Muscle layer of duodenum (tissue), 2 donors: ENCODE results near the gene GALNT13.

Source experiments
- H3K27ac ChIP-seq: one replicate; pipeline ENCODE4 v1.7.0; 2013; ENCODE audit warnings: mild to moderate bottlenecking, low read length
- H3K27me3 ChIP-seq: one replicate; pipeline ENCODE4 v1.7.0; 2013; ENCODE audit warnings: low read depth, mild to moderate bottlenecking, control low read depth, low read length
- H3K36me3 ChIP-seq, 2 donors: one replicate each; pipeline ENCODE4 v1.7.0; 2013; ENCODE audit warnings: low read length in 2 of 2, control low read depth in 1 of 2, mild to moderate bottlenecking in 1 of 2; ENCODE audit not compliant: insufficient read depth in 2 of 2, control insufficient read depth in 1 of 2
- H3K4me1 ChIP-seq, 2 donors: one replicate each; pipeline ENCODE4 v1.7.0; 2013; ENCODE audit warnings: low read length in 2 of 2, mild to moderate bottlenecking in 2 of 2, control low read depth in 1 of 2, moderate library complexity in 1 of 2; ENCODE audit not compliant: insufficient read depth in 2 of 2, control insufficient read depth in 1 of 2
- H3K4me3 ChIP-seq, 2 donors: one replicate each; pipeline ENCODE4 v1.7.0; 2013; ENCODE audit warnings: low read length in 2 of 2, low read depth in 1 of 2, mild to moderate bottlenecking in 1 of 2
- H3K9me3 ChIP-seq, 2 donors: one replicate each; pipeline ENCODE4 v1.7.0; 2013; ENCODE audit warnings: low read length in 2 of 2, control low read depth in 1 of 2, mild to moderate bottlenecking in 1 of 2; ENCODE audit not compliant: control insufficient read depth in 1 of 2
- donor health status: healthy.

The GALNT13 gene

DNA sequence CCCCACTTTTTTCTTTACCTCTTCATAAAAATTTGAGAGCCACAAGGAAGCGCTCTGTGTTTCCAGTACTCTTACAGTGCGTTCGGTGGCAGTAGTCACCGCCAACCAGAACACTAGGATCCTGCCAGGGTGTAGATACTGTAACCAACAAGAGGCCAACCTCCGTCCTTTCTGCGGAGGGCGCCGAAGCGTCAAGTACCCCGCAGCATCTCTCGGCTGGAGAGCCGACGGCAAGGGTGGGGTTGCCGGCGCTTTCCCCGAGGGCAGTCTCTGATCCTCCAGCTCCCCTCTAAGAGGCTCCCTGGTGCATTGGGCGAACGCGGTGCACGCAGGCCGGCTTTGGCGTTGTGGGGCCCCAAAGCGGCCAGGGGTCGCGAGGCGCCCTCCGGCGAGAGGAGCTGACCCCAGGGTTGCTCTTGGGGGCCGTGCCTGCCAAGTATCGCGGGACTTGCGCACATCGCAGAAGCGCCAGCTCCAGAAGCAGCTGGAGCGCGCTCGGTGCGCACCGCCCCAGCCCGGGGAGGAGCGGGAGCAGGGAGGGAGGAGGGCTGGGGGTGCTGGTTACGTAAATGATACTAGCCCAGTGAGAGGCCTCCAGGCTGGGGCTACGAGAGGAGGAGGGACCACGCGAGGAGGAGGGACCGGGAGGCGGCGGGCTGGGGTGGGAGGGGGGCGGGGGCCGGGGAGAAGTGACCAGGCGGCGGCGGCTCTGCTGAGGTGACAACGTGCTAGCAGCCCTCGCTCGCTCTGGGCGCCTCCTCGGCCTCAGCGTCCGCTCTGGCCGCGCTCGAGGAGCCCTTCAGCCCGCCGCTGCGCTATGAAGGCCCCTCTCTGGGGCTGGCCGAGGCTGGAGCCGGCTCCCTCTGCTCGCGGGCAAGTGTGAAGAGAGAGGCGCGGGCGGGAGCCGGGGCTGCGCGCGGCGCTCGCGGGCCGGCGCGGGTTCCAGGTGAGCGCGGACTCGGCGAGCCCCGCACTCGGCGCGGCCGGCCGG is at the start of gene GALNT13:
Gene GALNT13 (plus strand): TSS at position 692 of the 991 bp plus-strand sequence.
- Histone ChIP-seq H3K27ac (no peak within 1 kb of the TSS), H3K36me3 (no peaks in the 10 kb centered on the region), H3K27me3 (peaks cover 15% of the 10 kb centered on the region), H3K4me1 (peaks cover 0 to 18% of the 10 kb centered on the region in 2 donors), H3K4me3 (peak within 1 kb of the TSS in 1 of 2 donors; percentile 65), H3K9me3 (no peaks in the 10 kb centered on the region)

DNA sequence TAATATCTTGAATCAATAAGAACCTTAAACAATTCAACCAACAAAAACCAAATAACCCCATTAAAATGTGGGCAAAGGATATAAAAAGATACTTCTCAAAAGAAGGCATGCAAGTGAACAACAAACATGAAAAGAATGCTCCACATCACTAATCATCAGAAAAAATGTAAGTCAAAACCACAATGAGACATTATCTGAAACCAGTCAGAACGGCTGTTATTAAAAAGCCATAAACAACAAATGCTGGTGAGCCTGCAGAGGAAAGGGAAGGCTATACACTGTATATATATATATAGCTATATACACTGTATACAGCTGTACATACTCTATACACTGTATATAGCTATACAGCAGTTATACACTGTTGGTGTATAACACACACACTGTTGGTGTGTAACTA is 47.8 kb upstream of the GALNT13 start:
- no peaks in the 10 kb centered on the region for H3K4me1 ChIP-seq
- H3K27ac ChIP-seq = no peak overlapping the region
- H3K27me3 ChIP-seq = no peaks in the 10 kb centered on the region
- no peaks in the 10 kb centered on the region for H3K9me3 ChIP-seq
- H3K36me3 ChIP-seq = no peaks in the 10 kb centered on the region
- H3K4me3 ChIP-seq = no peak overlapping the region

DNA sequence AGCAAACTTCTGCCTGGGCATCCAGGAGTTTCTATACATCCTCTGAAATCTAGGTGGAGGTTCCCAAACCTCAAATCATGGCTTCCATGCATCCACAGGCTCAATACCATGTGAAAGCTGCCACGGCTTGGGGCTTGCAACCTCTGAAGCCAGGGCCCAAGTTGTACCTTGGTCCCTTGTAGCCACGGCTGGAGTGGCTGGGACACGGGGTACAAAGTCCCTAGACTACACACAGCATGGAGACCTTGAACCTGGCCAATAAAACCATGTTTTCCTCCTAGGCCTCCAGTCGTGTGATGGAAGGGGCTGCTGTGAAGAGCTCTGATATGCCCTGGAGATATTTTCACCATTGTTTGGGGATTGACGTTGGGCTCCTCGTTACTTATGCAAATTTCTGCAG is 43.4 kb upstream of the GALNT13 start:
- H3K9me3 ChIP-seq = no peaks in the 10 kb centered on the region
- no peaks in the 10 kb centered on the region for H3K36me3 ChIP-seq
- H3K4me1 ChIP-seq = no peaks in the 10 kb centered on the region
- H3K27ac ChIP-seq = no peak overlapping the region
- H3K4me3 ChIP-seq = no peak overlapping the region
- no peaks in the 10 kb centered on the region for H3K27me3 ChIP-seq

GRCh38 chr2:153834662-153835061 is 37.1 kb upstream of the GALNT13 start:
- Histone ChIP-seq H3K9me3 (no peaks in the 10 kb centered on the region), H3K4me1 (no peaks in the 10 kb centered on the region), H3K36me3 (no peaks in the 10 kb centered on the region), H3K27ac (no peak overlapping the region), H3K4me3 (no peak overlapping the region), H3K27me3 (no peaks in the 10 kb centered on the region)

- Histone ChIP-seq H3K27me3 (no peaks in the 10 kb centered on the region), H3K4me1 (no peaks in the 10 kb centered on the region), H3K36me3 (no peaks in the 10 kb centered on the region), H3K27ac (no peak overlapping the region), H3K9me3 (no peaks in the 10 kb centered on the region), H3K4me3 (no peak overlapping the region)
Measured at GRCh38 chr2:153858250-153858649, 13.5 kb upstream of the GALNT13 start.

DNA sequence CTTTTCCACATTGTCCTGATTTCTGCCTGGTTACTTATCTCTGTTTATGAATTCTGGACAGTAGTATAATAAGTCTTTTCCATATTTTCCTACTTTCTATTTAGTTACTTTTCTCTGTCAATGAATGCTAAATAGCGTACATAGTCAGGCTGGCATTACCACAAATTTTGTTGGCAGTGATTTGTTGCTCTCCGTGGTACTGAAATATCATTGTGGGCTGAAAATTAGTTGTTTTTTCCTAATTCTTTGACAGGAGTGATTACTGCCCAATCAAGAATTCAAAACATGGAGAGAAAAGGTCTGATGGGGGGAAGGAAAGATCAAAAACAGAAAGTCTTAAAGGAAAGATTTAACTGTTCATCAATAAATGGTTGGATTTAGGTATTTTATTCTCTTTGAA is 7.7 kb upstream of the GALNT13 start:
- no peaks in the 10 kb centered on the region for H3K36me3 ChIP-seq
- no peaks in the 10 kb centered on the region for H3K4me1 ChIP-seq
- H3K4me3 ChIP-seq = no peak overlapping the region
- no peak overlapping the region for H3K27ac ChIP-seq
- H3K27me3 ChIP-seq = no peaks in the 10 kb centered on the region
- no peaks in the 10 kb centered on the region for H3K9me3 ChIP-seq

DNA sequence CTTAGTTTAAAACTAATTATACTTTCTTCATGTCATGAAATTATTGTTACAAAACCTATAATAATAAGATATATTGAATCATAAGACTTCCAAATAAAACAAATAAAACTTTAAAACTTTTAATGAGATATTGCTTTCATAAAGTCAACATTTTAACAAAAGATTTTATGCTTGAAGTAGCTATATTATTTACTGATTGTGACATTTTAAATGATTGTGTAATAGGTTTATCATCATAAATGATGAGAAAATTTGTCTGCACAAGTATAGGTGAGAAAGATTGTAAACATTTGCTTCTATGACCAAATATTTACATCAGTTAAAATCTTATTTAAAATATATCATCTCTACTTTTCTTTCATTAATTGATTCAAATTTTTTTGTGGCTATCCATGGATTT is 5.1 kb upstream of the GALNT13 start:
- H3K4me1 ChIP-seq = peaks cover 0 to 3% of the 10 kb centered on the region in 2 donors
- H3K27ac ChIP-seq = no peak overlapping the region
- H3K9me3 ChIP-seq = no peaks in the 10 kb centered on the region
- no peak overlapping the region for H3K4me3 ChIP-seq
- no peaks in the 10 kb centered on the region for H3K36me3 ChIP-seq
- H3K27me3 ChIP-seq = peaks cover 4% of the 10 kb centered on the region

- Histone ChIP-seq H3K4me1 (peaks cover 0 to 18% of the 10 kb centered on the region in 2 donors), H3K27me3 (peaks cover 15% of the 10 kb centered on the region), H3K9me3 (no peaks in the 10 kb centered on the region), H3K27ac (no peak overlapping the region), H3K36me3 (no peaks in the 10 kb centered on the region), H3K4me3 (no peak overlapping the region)
Measured at GRCh38 chr2:153870308-153870707, 1.4 kb upstream of the GALNT13 start.

DNA sequence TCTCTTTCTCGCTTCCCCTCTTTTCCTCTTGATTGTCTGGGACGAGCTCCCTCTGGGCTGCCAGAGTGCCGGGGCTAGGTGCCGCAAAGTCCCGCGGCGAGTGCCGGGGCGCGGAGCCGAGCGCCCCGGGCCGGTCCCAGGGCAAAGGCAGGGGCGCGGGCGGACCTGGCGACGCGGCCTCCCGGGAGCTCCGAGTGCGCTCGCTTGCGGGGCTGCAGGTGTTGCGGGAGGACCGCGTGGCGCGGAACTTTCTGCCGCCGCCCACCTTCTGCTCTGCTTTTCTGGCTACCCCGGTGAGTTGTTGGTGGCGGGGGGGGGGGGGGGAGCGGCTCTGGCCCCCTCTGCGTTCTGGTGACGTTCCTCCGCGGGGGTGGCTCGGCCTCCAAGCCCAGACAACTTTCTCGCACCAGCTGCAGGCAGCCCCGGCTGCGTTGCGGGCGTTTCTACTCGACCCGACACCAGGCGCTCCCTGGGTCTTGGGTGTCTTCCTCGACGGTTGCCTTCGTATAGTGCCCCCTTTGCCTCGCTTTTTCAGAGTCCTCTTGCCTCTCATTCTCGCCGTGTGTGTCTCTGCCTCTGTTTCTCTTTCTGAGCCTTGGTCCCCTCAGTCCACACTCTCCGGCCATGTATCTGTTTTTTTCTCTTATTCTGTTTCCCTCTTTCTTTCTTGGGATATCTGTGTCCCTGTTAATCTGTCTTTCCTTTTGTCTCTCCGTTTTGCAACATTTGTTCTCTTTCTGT is 759 bp downstream of the GALNT13 start:
- H3K9me3 ChIP-seq = no peaks in the 10 kb centered on the region
- no peaks in the 10 kb centered on the region for H3K36me3 ChIP-seq
- H3K27me3 ChIP-seq = peaks cover 15% of the 10 kb centered on the region
- H3K27ac ChIP-seq = no peak overlapping the region
- peak overlapping the region in 1 of 2 donors; percentile 65 for H3K4me3 ChIP-seq
- H3K4me1 ChIP-seq = peaks cover 0 to 18% of the 10 kb centered on the region in 2 donors

DNA sequence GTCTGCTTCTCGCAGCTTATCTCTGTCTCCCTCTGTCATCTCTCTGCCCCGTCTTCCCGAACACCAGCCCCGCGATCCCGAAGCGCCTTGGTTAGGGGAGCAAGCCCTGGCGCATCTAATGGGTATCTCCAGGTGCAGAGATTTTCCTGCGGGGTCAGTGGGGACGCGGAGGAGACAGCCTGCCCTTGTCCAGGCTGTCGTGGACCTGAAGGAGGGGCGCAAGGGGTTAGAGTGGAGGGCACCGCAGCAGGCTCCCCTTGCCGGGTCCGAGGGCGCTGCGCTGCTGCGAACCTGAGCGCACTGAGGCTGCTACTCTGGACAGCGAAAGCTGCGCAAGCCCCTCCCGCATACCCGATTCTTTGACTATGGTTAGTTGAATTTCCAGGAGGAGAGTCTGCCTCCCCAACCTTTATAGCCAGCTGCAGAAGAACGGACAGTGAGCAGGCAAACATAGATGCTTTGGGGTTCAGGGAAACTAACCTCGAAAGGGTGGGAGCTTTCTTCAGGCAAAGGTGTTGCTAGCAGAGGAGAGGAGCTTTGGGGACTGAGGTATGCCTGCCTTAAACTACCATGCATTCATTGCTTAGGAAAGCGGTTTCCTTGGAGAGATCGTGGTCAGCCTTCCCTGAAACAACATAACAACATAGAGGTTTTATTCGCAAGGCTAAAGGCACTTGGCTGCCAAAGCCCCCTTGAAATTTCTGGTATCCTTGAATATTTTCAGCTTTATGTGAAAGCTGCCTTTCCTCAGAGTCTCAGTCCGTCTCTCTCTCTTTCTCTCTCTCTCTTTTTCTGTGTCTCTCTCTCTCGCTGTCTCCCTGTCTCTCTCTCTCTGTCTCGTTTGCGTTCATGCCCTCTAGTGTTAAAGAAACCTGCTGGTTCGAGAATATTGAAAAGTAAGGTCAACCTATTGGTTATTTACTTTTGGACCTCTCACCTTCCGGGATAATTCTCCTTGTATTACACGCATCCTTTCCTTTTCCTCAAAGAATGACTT is 1.6 kb downstream of the GALNT13 start:
- H3K4me1 ChIP-seq = peaks cover 0 to 18% of the 10 kb centered on the region in 2 donors
- peaks cover 15% of the 10 kb centered on the region for H3K27me3 ChIP-seq
- H3K36me3 ChIP-seq = no peaks in the 10 kb centered on the region
- no peaks in the 10 kb centered on the region for H3K9me3 ChIP-seq
- H3K4me3 ChIP-seq = peak overlapping the region in 1 of 2 donors; percentile 65
- H3K27ac ChIP-seq = no peak overlapping the region
